Heart right ventricle (tissue), 16 donors: ENCODE measurements around the gene CNPPD1. TPM values are rescaled to one million over a fixed set of nuclear protein-coding genes. Genes with fewer than 3 reads are reported as not detected.

Experiments
- ATAC-seq, 8 donors: fragments of 200-7000 bp; cut with Tn5 transposase; one replicate each; pipeline ENCODE4 v1.9.1; 2020; ENCODE audit warnings: mild to moderate bottlenecking in 8 of 8, moderate library complexity in 8 of 8, moderate number of reproducible peaks in 1 of 8
- DNase-seq, 2 donors: peaks; one replicate each; pipeline ENCODE4 v3.0.0-alpha.2; 2020
- H3K27ac ChIP-seq, 10 donors: fragments of 200-600 bp; sonication (generic) in 2 of 10; one replicate each; pipeline versions ENCODE4 v1.5.0 to v1.8.0; 2020 to 2022; ENCODE audit warnings: mild to moderate bottlenecking in 3 of 10
- H3K27me3 ChIP-seq, 7 donors: fragments of 200-600 bp; one replicate each; pipeline ENCODE4 v1.8.0; 2021 to 2022; ENCODE audit warnings: mild to moderate bottlenecking in 2 of 7
- H3K36me3 ChIP-seq, 9 donors: fragments of 200-600 bp; sonication (generic) in 1 of 9; one replicate each; pipeline versions ENCODE4 v1.5.0 to v1.8.0; 2020 to 2022; ENCODE audit warnings: mild to moderate bottlenecking in 2 of 9
- H3K4me1 ChIP-seq, 9 donors: fragments of 200-600 bp; sonication (generic) in 1 of 9; one replicate each; pipeline versions ENCODE4 v1.5.0 to v1.8.0; 2020 to 2022; ENCODE audit warnings: mild to moderate bottlenecking in 4 of 9
- H3K4me3 ChIP-seq, 10 donors: fragments of 200-600 bp; sonication (generic) in 2 of 10; one replicate each; pipeline versions ENCODE4 v1.5.0 to v1.8.0; 2020 to 2022; ENCODE audit warnings: mild to moderate bottlenecking in 7 of 10, moderate library complexity in 2 of 10
- H3K9me3 ChIP-seq, 11 donors: fragments of 200-600 bp in 10 of 11; sonication (generic) in 2 of 11; one replicate each; pipeline versions ENCODE4 v1.5.0 to v1.8.0; 2013 to 2022; ENCODE audit warnings: mild to moderate bottlenecking in 2 of 11, control low read depth in 1 of 11, moderate library complexity in 1 of 11
- WGBS, 2 donors: extraction: QIAGEN DNeasy Blood & Tissue Kit; methylation state at CpG; one replicate each; pipeline ENCODE4 v1.1.7; 2013; ENCODE audit warnings: inconsistent platforms in 1 of 2; 5-methylcytosine and 5-hydroxymethylcytosine counted together
- intact Hi-C, 10 donors: fragments of 100-400 bp; cut with DNase I; formaldehyde crosslinking; loops; one replicate each; pipeline versions ENCODE4 v1.11.1 to v1.14.2; 2022
- polyA plus RNA-seq, 2 donors: library from polyadenylated mRNA; stranded (reverse); fragments of 200-250 nt; gene quantifications; one replicate each; pipeline ENCODE4 v1.2.3, GENCODE V29; 2013
- total RNA-seq, 10 donors: library from RNA; stranded (reverse); fragmentation: NEBNext Ultra II Directional in 3 of 10; extraction: Animal tissue kit (Norgen Biotek cat#: 25700) in 3 of 10; gene quantifications; one replicate each; pipeline versions ENCODE4 v1.2.1 to v1.2.4, GENCODE V29; 2021 to 2023
- TF ChIP-seq, protein P1 (sequence below), 9 donors: fragments of 200-600 bp; sonication (generic) in 2 of 9; IDR thresholded peaks; one replicate each; pipeline versions ENCODE4 v1.5.0 to v1.8.0; 2021 to 2022; ENCODE audit warnings: antibody characterized with exemption in 9 of 9, mild to moderate bottlenecking in 5 of 9, moderate library complexity in 1 of 9
- donor health status: Arrhythmogenic right ventricular cardiomyopathy.
- donor health status: ischemic (EF 13 %, LVEDD 7.1; RV severe dilation, severe dysfunction).
- donor health status: healthy with polysubstance abuse.
- donor health status: DM: no; HTN: yes; CAD: no.
- donor health status: DM: no; HTN: no; CAD: no.
- donor health status: ischemic (EF 25% LVEDD 6.9; RV normal size, moderate dysfunction).
- donor health status: ischemic (EF 25% LVEDD 5.7; RV mildly dilated, moderate dysfunction).
- donor health status: healthy.
- donor health status: DM: yes; HTN: yes; CAD: no.
- donor health status: Ischemic cardiomyopathy.
- donor health status: ischemic (EF 35%, LVEDD 5.7; RV mildly dilated, moderate dysfunction).
- donor health status: nonischemic (EF 11% LVEDD 7.7; RV severe dilation, severe dysfunction).
- donor health status: DM: yes; HTN: yes; CAD: no.
- donor health status: PGD.
- donor health status: ischemic (EF 29% LVEDD 5.4; RV normal size, mild dysfunction).
- donor health status: nonischemic (EF 23%, LVEDD 6.1; RV moderate dilation, normal function).

The CNPPD1 gene
- total and polyA plus RNA-seq, 12 donors, result 35.5 to 84.7 (median 63.6) TPM

DNA sequence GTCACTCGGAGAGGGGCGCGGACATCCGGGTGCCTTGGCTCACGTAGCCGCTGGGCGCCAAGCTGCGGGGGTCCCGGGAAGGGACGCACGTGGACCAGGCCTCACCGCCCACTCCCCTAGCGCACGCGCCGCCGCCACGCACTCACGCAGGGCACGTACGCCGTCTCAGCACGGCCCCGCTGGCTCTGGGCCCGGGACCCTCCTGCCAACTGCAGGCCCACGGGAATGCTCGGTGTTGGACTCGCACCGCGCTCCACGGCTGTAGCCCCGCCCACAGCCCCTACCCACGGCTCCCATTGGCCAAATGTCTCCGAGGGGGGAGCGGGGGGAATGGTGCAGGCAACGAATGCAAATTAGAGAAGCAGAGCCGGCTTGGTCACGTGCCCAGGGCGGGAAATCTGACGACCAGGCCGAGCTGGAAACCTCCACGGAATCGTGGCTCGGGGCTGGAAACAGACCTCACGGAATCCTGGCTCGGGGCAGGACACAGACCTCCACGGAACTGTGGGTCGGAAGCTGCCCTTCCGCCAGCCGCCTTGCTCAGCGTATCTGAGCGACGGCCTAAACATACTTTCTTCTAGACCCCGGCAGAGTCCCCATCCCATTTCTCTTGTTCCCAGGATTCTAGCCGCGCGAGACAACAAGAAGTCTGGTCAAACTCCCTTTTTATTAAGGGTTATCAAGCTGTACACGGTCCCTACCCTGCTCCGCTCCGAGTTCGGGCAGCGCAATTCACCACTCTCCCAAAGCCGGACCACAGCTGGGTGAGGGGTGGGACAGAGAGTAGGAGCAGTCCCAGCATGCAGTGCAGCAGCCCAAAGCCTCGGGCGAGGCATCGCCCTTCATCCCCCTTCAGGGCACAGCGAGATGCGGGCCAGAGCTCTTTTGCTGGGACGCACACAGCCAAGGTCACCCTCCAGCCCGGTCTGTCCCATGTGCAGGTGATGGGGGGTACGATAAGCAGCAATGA lies 42.3 kb upstream of the CNPPD1 start, which contains the start of gene ABCB6:
Gene ABCB6, minus strand, starts transcription at position 227 of the 970 bp plus-strand sequence. CDS start 285 bp downstream, outside the sequence.
- no peaks in the 10 kb centered on the region for H3K9me3 ChIP-seq
- H3K4me1 ChIP-seq, result peaks cover 12 to 40% (median 34%) of the 10 kb centered on the region in 9 donors
- TF ChIP-seq, protein P1, sequence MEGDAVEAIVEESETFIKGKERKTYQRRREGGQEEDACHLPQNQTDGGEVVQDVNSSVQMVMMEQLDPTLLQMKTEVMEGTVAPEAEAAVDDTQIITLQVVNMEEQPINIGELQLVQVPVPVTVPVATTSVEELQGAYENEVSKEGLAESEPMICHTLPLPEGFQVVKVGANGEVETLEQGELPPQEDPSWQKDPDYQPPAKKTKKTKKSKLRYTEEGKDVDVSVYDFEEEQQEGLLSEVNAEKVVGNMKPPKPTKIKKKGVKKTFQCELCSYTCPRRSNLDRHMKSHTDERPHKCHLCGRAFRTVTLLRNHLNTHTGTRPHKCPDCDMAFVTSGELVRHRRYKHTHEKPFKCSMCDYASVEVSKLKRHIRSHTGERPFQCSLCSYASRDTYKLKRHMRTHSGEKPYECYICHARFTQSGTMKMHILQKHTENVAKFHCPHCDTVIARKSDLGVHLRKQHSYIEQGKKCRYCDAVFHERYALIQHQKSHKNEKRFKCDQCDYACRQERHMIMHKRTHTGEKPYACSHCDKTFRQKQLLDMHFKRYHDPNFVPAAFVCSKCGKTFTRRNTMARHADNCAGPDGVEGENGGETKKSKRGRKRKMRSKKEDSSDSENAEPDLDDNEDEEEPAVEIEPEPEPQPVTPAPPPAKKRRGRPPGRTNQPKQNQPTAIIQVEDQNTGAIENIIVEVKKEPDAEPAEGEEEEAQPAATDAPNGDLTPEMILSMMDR (IDR thresholded peaks at IDR 0.05), result no peak
- H3K36me3 ChIP-seq, result peaks cover 2 to 72% (median 43%) of the 10 kb centered on the region in 9 donors
- intact Hi-C loops, result loop anchor here in 5 of 10 donors (1.0 to 5.0 kb wide), 5 partner anchors 13 to 62 kb away; partner anchors contain the start of genes CNPPD1 (in 3 of the 5), RETREG2 (in 2 of the 5), NHEJ1 (in 1 of the 5) and ZFAND2B (in 1 of the 5)
- H3K27ac ChIP-seq, result peak within 1 kb of the TSS; percentile 72 to 95 (median 90)
- H3K4me3 ChIP-seq, result peak within 1 kb of the TSS; percentile 30 to 75 (median 64)
- 4 to 5% methylated on average over 67 to 71 of the region's 71 CpGs for WGBS, 2 donors
- ATAC-seq (peak; percentile 90 to 93 (median 92)), DNase-seq (peak; percentile 97 to 98)
- H3K27me3 ChIP-seq, result no peaks in the 10 kb centered on the region

DNA sequence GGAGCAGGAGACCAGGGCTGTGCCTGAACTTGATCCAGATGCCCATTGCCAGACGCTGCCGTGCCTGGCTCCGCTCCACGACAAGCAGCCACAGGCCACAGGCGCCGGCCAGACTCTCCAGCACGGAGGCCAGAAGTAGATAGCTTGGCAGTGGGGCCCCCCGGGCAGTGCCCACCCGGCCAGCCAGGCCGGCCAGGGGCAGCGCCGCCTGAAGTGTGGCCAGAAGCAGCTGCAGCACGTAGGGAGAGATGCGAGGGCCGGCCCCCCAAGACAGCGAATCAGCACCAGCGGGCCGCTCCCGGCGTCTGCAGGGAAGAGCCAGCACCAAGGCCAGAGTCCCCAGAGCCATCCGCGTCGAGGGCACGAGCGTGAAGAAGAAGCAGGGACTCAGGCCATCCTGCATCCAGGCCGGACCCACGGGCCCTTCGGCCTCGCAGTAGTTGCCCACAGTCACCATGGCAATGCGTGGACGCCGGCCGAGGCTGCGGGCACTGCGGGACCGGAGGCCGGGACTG lies 41.5 kb upstream of the CNPPD1 start:
- peaks cover 12 to 40% (median 34%) of the 10 kb centered on the region in 9 donors for H3K4me1 ChIP-seq
- DNase-seq (peak; percentile 56 to 66), ATAC-seq (peak; percentile 47 to 78 (median 59))
- peak overlapping the region; percentile 30 to 75 (median 64) for H3K4me3 ChIP-seq
- H3K9me3 ChIP-seq, result no peaks in the 10 kb centered on the region
- no peaks in the 10 kb centered on the region for H3K27me3 ChIP-seq
- peak overlapping the region; percentile 72 to 95 (median 90) for H3K27ac ChIP-seq
- WGBS, 2 donors, result 0 to 1% methylated on average over 36 to 37 of the region's 37 CpGs
- TF ChIP-seq, protein P1 (IDR thresholded peaks at IDR 0.05), result no peak
- peaks cover 0 to 72% (median 41%) of the 10 kb centered on the region in 9 donors for H3K36me3 ChIP-seq
- intact Hi-C loops, result loop anchor here in 5 of 10 donors (1.0 to 5.0 kb wide), 5 partner anchors 12 to 63 kb away; partner anchors contain the start of genes CNPPD1 (in 3 of the 5), RETREG2 (in 2 of the 5), NHEJ1 (in 1 of the 5) and ZFAND2B (in 1 of the 5)

DNA sequence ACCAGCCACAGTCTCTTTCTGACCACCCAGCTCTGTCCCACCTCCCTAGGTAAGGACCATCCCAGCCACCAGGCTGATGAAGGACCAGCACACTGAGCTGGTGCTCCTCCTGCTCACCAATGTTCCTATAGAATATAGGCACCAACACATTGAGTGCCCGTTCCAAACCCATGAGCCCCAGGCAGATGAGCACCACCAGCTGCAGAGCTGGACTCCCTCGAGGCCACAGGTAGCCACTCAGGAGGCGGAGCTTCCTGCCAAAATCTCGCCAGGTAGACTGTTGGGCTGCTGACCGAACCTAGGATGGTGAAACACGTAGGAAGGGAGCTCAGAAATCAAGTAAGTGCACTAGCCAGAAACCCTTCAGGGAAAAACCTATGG lies 39.8 kb upstream of the CNPPD1 start:
- Histone ChIP-seq H3K27me3 (no peaks in the 10 kb centered on the region), H3K4me1 (peaks cover 12 to 40% (median 34%) of the 10 kb centered on the region in 9 donors), H3K4me3 (no peak overlapping the region), H3K27ac (peak overlapping the region in 1 of 10 donors; percentile 93), H3K36me3 (peaks cover 0 to 68% (median 30%) of the 10 kb centered on the region in 9 donors), H3K9me3 (no peaks in the 10 kb centered on the region)
- TF ChIP-seq, protein P1 (IDR thresholded peaks at IDR 0.05), result no peak
- intact Hi-C loops, result loop anchor here in 3 of 10 donors (5.0 kb wide), 2 partner anchors 39 to 54 kb away; partner anchors contain the start of genes CNPPD1 (in 2 of the 3), RETREG2 (in 2 of the 3) and NHEJ1 (in 1 of the 3)
- no peak for DNase-seq
- ATAC-seq, result no peak
- 89 to 96% methylated on average over 6 of the region's 6 CpGs for WGBS, 2 donors
